Measurements from ENCODE around the gene TAF1C. TPM values are rescaled to one million over a fixed set of nuclear protein-coding genes. Genes with fewer than 3 reads are reported as not detected.

TAF1C gene
- total RNA-seq, 4 donors from 2014 or later, result 36.7 to 210 (median 76.3) TPM

DNA sequence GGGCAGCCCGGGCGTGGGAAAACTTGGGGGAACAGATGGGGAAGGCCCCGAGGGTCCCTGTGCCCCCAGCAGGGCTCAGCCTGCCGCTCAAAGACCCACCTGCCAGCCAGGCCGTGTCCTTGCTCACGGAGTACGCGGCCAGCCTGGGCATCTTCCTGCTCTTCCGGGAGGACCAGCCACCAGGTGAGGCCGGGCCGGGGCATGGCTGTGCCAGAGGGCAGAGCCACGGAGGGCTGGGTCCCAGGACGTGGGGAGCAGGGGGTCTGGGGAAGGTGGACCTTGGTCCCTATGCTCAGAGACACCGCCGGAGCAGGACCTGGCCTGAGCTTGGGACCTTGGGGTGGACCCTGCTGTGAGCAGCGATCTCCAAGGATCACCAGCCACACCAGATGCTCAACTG, 4.6 kb upstream of the TAF1C start:
- no peaks in the 10 kb centered on the region for H3K27me3 ChIP-seq
- intact Hi-C loops (cut with DNase I; ENCODE audit: low total_unique reads), result no loop called here
- no peak for DNase-seq
- no peak for TF ChIP-seq POLR2A (IDR thresholded peaks at IDR 0.05)
- TF ChIP-seq, protein P1, sequence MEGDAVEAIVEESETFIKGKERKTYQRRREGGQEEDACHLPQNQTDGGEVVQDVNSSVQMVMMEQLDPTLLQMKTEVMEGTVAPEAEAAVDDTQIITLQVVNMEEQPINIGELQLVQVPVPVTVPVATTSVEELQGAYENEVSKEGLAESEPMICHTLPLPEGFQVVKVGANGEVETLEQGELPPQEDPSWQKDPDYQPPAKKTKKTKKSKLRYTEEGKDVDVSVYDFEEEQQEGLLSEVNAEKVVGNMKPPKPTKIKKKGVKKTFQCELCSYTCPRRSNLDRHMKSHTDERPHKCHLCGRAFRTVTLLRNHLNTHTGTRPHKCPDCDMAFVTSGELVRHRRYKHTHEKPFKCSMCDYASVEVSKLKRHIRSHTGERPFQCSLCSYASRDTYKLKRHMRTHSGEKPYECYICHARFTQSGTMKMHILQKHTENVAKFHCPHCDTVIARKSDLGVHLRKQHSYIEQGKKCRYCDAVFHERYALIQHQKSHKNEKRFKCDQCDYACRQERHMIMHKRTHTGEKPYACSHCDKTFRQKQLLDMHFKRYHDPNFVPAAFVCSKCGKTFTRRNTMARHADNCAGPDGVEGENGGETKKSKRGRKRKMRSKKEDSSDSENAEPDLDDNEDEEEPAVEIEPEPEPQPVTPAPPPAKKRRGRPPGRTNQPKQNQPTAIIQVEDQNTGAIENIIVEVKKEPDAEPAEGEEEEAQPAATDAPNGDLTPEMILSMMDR (IDR thresholded peaks at IDR 0.05), result no peak
- no peak overlapping the region for H3K27ac ChIP-seq
- H3K4me3 ChIP-seq, result no peak overlapping the region
- no peaks in the 10 kb centered on the region for H3K9me3 ChIP-seq
- no peaks in the 10 kb centered on the region for H3K4me1 ChIP-seq
- H3K36me3 ChIP-seq, result no peaks in the 10 kb centered on the region

DNA sequence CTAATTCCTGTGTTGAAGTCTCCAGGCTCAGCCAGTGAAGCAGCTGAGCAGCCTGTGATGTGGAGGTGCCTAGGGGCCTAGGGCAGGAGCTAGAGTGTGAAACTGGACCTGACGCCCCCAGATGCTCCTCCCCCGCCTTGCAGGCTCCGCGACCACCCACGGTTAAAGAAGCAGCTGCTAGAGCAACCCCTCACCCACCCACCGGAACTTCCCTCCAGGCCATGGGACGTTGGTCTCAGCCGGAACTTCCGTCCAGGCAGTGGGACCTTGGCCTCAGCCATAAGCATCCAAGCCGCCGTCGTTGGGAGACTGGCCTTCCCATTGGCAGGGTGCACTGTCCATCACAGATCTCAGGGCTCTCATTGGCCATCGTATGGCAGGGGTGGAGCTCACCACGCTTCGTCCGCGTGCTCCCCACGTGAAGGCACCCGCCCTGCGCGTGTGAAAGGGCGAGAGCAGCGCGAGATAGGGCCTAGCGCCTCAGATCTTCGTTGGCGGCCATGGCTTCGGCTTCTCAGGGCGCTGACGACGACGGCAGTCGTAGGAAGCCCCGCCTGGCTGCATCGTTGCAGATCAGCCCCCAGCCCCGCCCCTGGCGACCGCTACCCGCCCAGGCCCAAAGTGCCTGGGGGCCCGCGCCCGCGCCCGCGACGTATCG, 4.0 kb upstream of the TAF1C start, which contains the start of gene ADAD2:
Gene ADAD2 (plus strand): TSS at position 427 of the 658 bp plus-strand sequence. CDS start 74 bp downstream, at position 501.
- TF ChIP-seq, protein P1 (IDR thresholded peaks at IDR 0.05), result no peak
- no peak for TF ChIP-seq POLR2A (IDR thresholded peaks at IDR 0.05)
- intact Hi-C loops (cut with DNase I; ENCODE audit: low total_unique reads), result no loop called here

DNA sequence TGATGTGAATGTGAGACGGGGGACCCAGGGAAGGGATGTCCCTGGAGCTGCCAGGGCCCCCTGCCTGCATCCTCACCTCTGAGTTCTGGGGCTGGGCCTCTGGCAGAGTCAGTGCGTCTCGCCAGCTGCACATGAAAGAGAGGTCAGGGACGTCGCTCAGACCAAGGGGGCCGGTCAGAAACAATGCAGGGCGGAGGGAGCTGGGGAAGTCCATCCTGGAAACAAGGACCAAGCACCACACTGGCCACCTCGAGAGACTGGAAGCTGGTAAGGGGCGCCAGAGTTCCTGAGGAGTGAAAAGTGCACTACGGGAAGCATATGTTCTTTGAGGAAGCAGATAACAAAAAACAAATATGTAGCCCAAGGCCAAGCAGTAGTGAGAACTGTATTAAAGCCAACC, 2.1 kb downstream of the TAF1C start:
- no peaks in the 10 kb centered on the region for H3K9me3 ChIP-seq
- no peaks in the 10 kb centered on the region for H3K36me3 ChIP-seq
- H3K27ac ChIP-seq, result peak overlapping the region in 1 of 2 donors; percentile 58
- H3K4me3 ChIP-seq, result no peak overlapping the region
- peak in 1 of 2 donors; percentile 47 for DNase-seq
- H3K4me1 ChIP-seq, result no peaks in the 10 kb centered on the region
- intact Hi-C loops (cut with DNase I; ENCODE audit: low total_unique reads), result no loop called here
- no peak for TF ChIP-seq POLR2A (IDR thresholded peaks at IDR 0.05)
- TF ChIP-seq, protein P1 (IDR thresholded peaks at IDR 0.05), result no peak
- H3K27me3 ChIP-seq, result no peaks in the 10 kb centered on the region

More for the DNA sequence above, 4.0 kb upstream of the TAF1C start, which contains the start of gene ADAD2:
- no peaks in the 10 kb centered on the region for H3K27me3 ChIP-seq
- no peaks in the 10 kb centered on the region for H3K9me3 ChIP-seq
- no peaks in the 10 kb centered on the region for H3K4me1 ChIP-seq
- no peak within 1 kb of the TSS for H3K4me3 ChIP-seq
- H3K27ac ChIP-seq, result no peak within 1 kb of the TSS
- H3K36me3 ChIP-seq, result no peaks in the 10 kb centered on the region
- DNase-seq, result no peak

DNA sequence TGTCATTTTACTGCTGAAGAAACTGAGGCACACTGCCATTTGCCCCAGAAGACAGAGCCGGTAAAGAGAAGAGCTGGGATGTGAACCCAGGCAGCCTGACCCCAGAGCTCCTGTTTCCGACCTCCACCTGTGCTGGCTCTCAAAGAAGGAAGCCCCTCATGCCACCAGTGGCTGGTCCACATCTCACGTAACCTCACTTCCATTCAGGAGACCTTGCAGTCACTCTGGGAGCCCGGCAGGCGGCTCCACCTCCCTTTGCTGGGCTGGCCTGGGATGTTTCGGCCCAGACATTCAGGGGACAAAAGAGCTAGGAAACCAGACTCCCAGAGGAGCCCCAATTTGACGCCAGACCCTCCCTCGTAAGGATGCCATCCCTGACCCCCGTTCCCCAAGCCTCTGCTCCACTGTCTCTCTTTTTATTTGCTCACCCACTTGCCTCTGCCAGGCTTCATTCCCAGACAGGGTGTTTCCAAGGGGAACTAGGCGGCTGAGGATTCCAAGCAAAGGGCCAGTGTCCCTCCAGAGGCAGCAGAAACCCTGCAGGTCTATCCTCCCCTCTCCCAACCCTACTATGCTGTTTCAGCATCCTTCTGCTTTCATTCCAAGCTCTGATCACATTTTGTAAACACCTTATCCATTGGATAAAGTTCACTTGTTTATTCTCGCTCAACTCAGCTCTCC, 2.8 kb downstream of the TAF1C start:
- Histone ChIP-seq H3K27me3 (no peaks in the 10 kb centered on the region), H3K4me3 (no peak overlapping the region), H3K9me3 (no peaks in the 10 kb centered on the region), H3K4me1 (no peaks in the 10 kb centered on the region), H3K36me3 (no peaks in the 10 kb centered on the region), H3K27ac (peak overlapping the region; percentile 11 to 58)
- intact Hi-C loops (cut with DNase I; ENCODE audit: low total_unique reads), result no loop called here
- no peak for TF ChIP-seq POLR2A (IDR thresholded peaks at IDR 0.05)
- TF ChIP-seq, protein P1 (IDR thresholded peaks at IDR 0.05), result no peak
- no peak for DNase-seq

DNA sequence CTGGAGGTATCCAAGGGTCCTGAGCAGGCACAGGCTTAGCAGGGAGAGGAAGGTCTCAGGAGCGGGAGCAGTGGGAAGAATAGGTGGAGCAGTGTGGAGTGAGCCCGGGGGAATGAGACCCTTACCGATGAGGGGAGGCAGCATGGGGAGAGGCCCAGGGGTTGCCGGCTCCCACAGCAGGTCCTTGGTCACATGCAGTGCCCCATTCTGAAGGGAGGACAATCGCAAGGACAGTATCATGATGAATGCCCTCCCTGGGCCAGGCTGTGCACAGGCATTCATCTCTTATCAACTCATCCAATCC, 3.3 kb downstream of the TAF1C start:
- peak overlapping the region in 1 of 2 donors; percentile 58 for H3K27ac ChIP-seq
- no peaks in the 10 kb centered on the region for H3K27me3 ChIP-seq
- no peak overlapping the region for H3K4me3 ChIP-seq
- no peak for DNase-seq
- no peaks in the 10 kb centered on the region for H3K4me1 ChIP-seq
- no peaks in the 10 kb centered on the region for H3K36me3 ChIP-seq
- intact Hi-C loops (cut with DNase I; ENCODE audit: low total_unique reads), result no loop called here
- no peak for TF ChIP-seq POLR2A (IDR thresholded peaks at IDR 0.05)
- TF ChIP-seq, protein P1 (IDR thresholded peaks at IDR 0.05), result no peak
- H3K9me3 ChIP-seq, result no peaks in the 10 kb centered on the region

All from uterus (tissue), 4 donors.